ENCODE data around the gene FLYWCH1.

Gene FLYWCH1

GRCh38 chr16:2966808-2967191 is 55.1 kb downstream of the FLYWCH1 start:
- H3K4me1 Mint-ChIP-seq = peaks cover 15% of the 10 kb centered on the region
- H3K27me3 Mint-ChIP-seq = peaks cover 10% of the 10 kb centered on the region
- H3K9me3 Mint-ChIP-seq = no peaks in the 10 kb centered on the region
- H3K36me3 Mint-ChIP-seq = no peaks in the 10 kb centered on the region
- H3K4me3 Mint-ChIP-seq = no peak overlapping the region
- no peak overlapping the region for H3K27ac Mint-ChIP-seq

GRCh38 chr16:2967211-2967631 is 55.5 kb downstream of the FLYWCH1 start:
- Mint-ChIP-seq H3K9me3 (no peaks in the 10 kb centered on the region), H3K4me1 (peaks cover 13% of the 10 kb centered on the region), H3K36me3 (no peaks in the 10 kb centered on the region), H3K27me3 (peaks cover 12% of the 10 kb centered on the region), H3K4me3 (no peak overlapping the region), H3K27ac (no peak overlapping the region)

- Mint-ChIP-seq H3K27ac (no peak overlapping the region), H3K4me1 (peaks cover 13% of the 10 kb centered on the region), H3K4me3 (peak overlapping the region; percentile 23), H3K27me3 (peaks cover 13% of the 10 kb centered on the region), H3K36me3 (no peaks in the 10 kb centered on the region), H3K9me3 (no peaks in the 10 kb centered on the region)
Measured at GRCh38 chr16:2967721-2968161, 56.0 kb downstream of the FLYWCH1 start.

GRCh38 chr16:2968368-2968737 is 56.6 kb downstream of the FLYWCH1 start:
- H3K4me3 Mint-ChIP-seq = peak overlapping the region; percentile 74
- H3K27me3 Mint-ChIP-seq = peaks cover 13% of the 10 kb centered on the region
- H3K4me1 Mint-ChIP-seq = peaks cover 13% of the 10 kb centered on the region
- no peaks in the 10 kb centered on the region for H3K36me3 Mint-ChIP-seq
- no peak overlapping the region for H3K27ac Mint-ChIP-seq
- H3K9me3 Mint-ChIP-seq = no peaks in the 10 kb centered on the region

GRCh38 chr16:2968738-2969544 is 57.2 kb downstream of the FLYWCH1 start, which contains the start of gene PAQR4:
Gene PAQR4, plus strand, starts transcription at chr16:2969348. Its CDS starts 327 bp downstream, at chr16:2969675.
- Mint-ChIP-seq H3K27ac (no peak within 1 kb of the TSS), H3K4me3 (peak within 1 kb of the TSS; percentile 74), H3K4me1 (peaks cover 12% of the 10 kb centered on the region), H3K36me3 (no peaks in the 10 kb centered on the region), H3K9me3 (no peaks in the 10 kb centered on the region), H3K27me3 (peaks cover 13% of the 10 kb centered on the region)

GRCh38 chr16:2969545-2970521 is 58.1 kb downstream of the FLYWCH1 start:
- Mint-ChIP-seq H3K27ac (no peak overlapping the region), H3K36me3 (no peaks in the 10 kb centered on the region), H3K9me3 (no peaks in the 10 kb centered on the region), H3K4me1 (peaks cover 9% of the 10 kb centered on the region), H3K27me3 (peaks cover 11% of the 10 kb centered on the region), H3K4me3 (peak overlapping the region; percentile 57)

GRCh38 chr16:2970563-2970962 is 58.8 kb downstream of the FLYWCH1 start:
- Mint-ChIP-seq H3K27me3 (peaks cover 8% of the 10 kb centered on the region), H3K4me3 (peak overlapping the region; percentile 57), H3K4me1 (peaks cover 9% of the 10 kb centered on the region), H3K9me3 (no peaks in the 10 kb centered on the region), H3K36me3 (no peaks in the 10 kb centered on the region), H3K27ac (no peak overlapping the region)

GRCh38 chr16:2971134-2971984 is 59.6 kb downstream of the FLYWCH1 start:
- Mint-ChIP-seq H3K27ac (peak overlapping the region; percentile 68), H3K4me1 (peaks cover 9% of the 10 kb centered on the region), H3K36me3 (no peaks in the 10 kb centered on the region), H3K4me3 (peak overlapping the region; percentile 57), H3K9me3 (no peaks in the 10 kb centered on the region), H3K27me3 (peaks cover 8% of the 10 kb centered on the region)

- Mint-ChIP-seq H3K4me3 (no peak overlapping the region), H3K27ac (peak overlapping the region; percentile 12), H3K27me3 (peaks cover 8% of the 10 kb centered on the region), H3K9me3 (no peaks in the 10 kb centered on the region), H3K4me1 (peaks cover 9% of the 10 kb centered on the region), H3K36me3 (no peaks in the 10 kb centered on the region)
Measured at GRCh38 chr16:2971985-2972784, 60.5 kb downstream of the FLYWCH1 start.

- Mint-ChIP-seq H3K27me3 (peaks cover 7% of the 10 kb centered on the region), H3K4me1 (peaks cover 6% of the 10 kb centered on the region), H3K4me3 (no peak overlapping the region), H3K27ac (no peak overlapping the region), H3K36me3 (no peaks in the 10 kb centered on the region), H3K9me3 (no peaks in the 10 kb centered on the region)
Measured at GRCh38 chr16:2973093-2973492, 61.4 kb downstream of the FLYWCH1 start.

GRCh38 chr16:2973605-2974318 is 62.0 kb downstream of the FLYWCH1 start:
- Mint-ChIP-seq H3K27ac (peak overlapping the region; percentile 70), H3K4me3 (no peak overlapping the region), H3K27me3 (peaks cover 2% of the 10 kb centered on the region), H3K36me3 (no peaks in the 10 kb centered on the region), H3K9me3 (no peaks in the 10 kb centered on the region), H3K4me1 (no peaks in the 10 kb centered on the region)

- no peaks in the 10 kb centered on the region for H3K4me1 Mint-ChIP-seq
- H3K4me3 Mint-ChIP-seq = no peak overlapping the region
- peak overlapping the region; percentile 70 for H3K27ac Mint-ChIP-seq
- H3K36me3 Mint-ChIP-seq = no peaks in the 10 kb centered on the region
- H3K27me3 Mint-ChIP-seq = peaks cover 2% of the 10 kb centered on the region
- H3K9me3 Mint-ChIP-seq = no peaks in the 10 kb centered on the region
Measured at GRCh38 chr16:2974319-2975056, 62.8 kb downstream of the FLYWCH1 start.

GRCh38 chr16:2975161-2975795 is 63.5 kb downstream of the FLYWCH1 start:
- no peaks in the 10 kb centered on the region for H3K36me3 Mint-ChIP-seq
- H3K27me3 Mint-ChIP-seq = peaks cover 2% of the 10 kb centered on the region
- H3K27ac Mint-ChIP-seq = no peak overlapping the region
- no peaks in the 10 kb centered on the region for H3K4me1 Mint-ChIP-seq
- H3K4me3 Mint-ChIP-seq = no peak overlapping the region
- no peaks in the 10 kb centered on the region for H3K9me3 Mint-ChIP-seq
